Progenitor cell of endocrine pancreas (in vitro differentiated cells): ENCODE data around the gene BDH1. TPM values are rescaled to one million over a fixed set of nuclear protein-coding genes. Genes with fewer than 3 reads are reported as not detected.
"Not testable (repeated sequence)": the region's sequence is repeated elsewhere in the genome, so short reads cannot be mapped to it uniquely, and the experiment has no call there.

Source experiments
- DNase-seq: peaks from one replicate; pipeline ENCODE4 v3.0.0; 2021; ENCODE audit warnings: low spot score; ENCODE audit not compliant: unreplicated experiment
- H3K27ac Mint-ChIP-seq: 2 replicates; pipeline ENCODE4 v1.8.0; 2021; ENCODE audit warnings: mild to moderate bottlenecking, moderate library complexity, mixed read lengths
- H3K27me3 Mint-ChIP-seq: 2 replicates; pipeline ENCODE4 v1.8.0; 2021; ENCODE audit warnings: mixed read lengths
- H3K36me3 Mint-ChIP-seq: 2 replicates; pipeline ENCODE4 v1.8.0; 2022; ENCODE audit warnings: mixed read lengths; ENCODE audit not compliant: insufficient read depth
- H3K4me1 Mint-ChIP-seq: 2 replicates; pipeline ENCODE4 v1.8.0; 2021; ENCODE audit warnings: low read depth, mixed read lengths
- H3K4me3 Mint-ChIP-seq: 2 replicates; pipeline ENCODE4 v1.8.0; 2021; ENCODE audit warnings: low read depth, mild to moderate bottlenecking, moderate library complexity, mixed read lengths
- H3K9me3 Mint-ChIP-seq: 2 replicates; pipeline ENCODE4 v1.8.0; 2021; ENCODE audit warnings: low read depth, mixed read lengths
- total RNA-seq: library from RNA; stranded (reverse); gene quantifications from 2 replicates; pipeline ENCODE4 v1.2.1, GENCODE V29; 2021
- TF ChIP-seq, protein P1 (sequence below): fragments of 200-600 bp; sonication (generic); IDR thresholded peaks from one replicate; pipeline ENCODE4 v1.5.0; 2021; ENCODE audit warnings: antibody characterized with exemption, mild to moderate bottlenecking; ENCODE audit not compliant: unreplicated experiment

Gene BDH1
- total RNA-seq, 1 donor from 2014 or later: 41.9 TPM

DNA sequence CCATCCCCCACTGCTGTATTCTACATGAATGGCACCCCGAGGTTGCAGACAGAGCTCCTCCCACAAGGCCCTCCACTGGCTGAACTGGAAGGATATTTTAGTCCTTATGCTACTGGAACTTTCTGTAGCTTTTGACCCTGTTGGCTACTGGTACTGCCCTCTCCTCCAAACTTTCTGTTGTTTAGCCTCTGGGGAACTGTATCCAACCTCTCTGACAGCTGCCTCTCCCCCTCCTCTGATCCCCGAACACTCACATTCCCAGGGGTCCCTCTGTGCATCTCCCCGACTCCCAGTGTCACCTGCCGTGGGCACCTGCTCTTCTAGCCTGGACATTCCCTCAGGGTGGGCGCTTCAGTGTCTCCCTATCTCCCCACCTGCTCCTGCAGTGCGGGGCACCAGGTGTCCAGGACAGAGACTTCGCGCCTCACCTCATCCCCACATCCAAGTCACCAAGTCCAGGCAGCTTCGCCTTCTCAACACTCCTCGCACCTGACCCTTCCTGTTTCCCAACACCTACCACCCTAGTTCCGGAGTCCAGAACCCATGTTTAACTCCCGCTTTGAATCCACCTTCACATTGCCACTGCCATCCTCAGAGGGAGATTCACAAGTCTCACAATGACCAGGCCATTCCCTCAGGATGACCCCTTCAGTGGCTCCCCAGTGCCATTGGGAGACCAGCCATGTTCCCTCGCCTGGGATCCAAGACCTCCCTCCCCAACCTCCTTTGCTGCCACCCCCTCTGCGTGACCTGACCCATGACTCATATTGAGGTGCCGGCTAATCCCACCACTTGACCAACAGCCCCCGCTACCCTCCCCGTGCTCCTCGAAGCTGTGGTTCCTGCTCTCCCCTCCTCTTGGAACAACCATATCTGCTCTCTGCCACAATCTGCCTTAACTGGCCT is 34.2 kb downstream of the BDH1 start:
- H3K27me3 Mint-ChIP-seq: no peaks in the 10 kb centered on the region
- H3K4me1 Mint-ChIP-seq: peaks cover 38% of the 10 kb centered on the region
- TF ChIP-seq, protein P1, sequence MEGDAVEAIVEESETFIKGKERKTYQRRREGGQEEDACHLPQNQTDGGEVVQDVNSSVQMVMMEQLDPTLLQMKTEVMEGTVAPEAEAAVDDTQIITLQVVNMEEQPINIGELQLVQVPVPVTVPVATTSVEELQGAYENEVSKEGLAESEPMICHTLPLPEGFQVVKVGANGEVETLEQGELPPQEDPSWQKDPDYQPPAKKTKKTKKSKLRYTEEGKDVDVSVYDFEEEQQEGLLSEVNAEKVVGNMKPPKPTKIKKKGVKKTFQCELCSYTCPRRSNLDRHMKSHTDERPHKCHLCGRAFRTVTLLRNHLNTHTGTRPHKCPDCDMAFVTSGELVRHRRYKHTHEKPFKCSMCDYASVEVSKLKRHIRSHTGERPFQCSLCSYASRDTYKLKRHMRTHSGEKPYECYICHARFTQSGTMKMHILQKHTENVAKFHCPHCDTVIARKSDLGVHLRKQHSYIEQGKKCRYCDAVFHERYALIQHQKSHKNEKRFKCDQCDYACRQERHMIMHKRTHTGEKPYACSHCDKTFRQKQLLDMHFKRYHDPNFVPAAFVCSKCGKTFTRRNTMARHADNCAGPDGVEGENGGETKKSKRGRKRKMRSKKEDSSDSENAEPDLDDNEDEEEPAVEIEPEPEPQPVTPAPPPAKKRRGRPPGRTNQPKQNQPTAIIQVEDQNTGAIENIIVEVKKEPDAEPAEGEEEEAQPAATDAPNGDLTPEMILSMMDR: no peak
- no peak for DNase-seq
- H3K36me3 Mint-ChIP-seq: peaks cover 3% of the 10 kb centered on the region
- H3K4me3 Mint-ChIP-seq: peak overlapping the region; percentile 5
- H3K9me3 Mint-ChIP-seq: no peaks in the 10 kb centered on the region
- H3K27ac Mint-ChIP-seq: peak overlapping the region; percentile 92

DNA sequence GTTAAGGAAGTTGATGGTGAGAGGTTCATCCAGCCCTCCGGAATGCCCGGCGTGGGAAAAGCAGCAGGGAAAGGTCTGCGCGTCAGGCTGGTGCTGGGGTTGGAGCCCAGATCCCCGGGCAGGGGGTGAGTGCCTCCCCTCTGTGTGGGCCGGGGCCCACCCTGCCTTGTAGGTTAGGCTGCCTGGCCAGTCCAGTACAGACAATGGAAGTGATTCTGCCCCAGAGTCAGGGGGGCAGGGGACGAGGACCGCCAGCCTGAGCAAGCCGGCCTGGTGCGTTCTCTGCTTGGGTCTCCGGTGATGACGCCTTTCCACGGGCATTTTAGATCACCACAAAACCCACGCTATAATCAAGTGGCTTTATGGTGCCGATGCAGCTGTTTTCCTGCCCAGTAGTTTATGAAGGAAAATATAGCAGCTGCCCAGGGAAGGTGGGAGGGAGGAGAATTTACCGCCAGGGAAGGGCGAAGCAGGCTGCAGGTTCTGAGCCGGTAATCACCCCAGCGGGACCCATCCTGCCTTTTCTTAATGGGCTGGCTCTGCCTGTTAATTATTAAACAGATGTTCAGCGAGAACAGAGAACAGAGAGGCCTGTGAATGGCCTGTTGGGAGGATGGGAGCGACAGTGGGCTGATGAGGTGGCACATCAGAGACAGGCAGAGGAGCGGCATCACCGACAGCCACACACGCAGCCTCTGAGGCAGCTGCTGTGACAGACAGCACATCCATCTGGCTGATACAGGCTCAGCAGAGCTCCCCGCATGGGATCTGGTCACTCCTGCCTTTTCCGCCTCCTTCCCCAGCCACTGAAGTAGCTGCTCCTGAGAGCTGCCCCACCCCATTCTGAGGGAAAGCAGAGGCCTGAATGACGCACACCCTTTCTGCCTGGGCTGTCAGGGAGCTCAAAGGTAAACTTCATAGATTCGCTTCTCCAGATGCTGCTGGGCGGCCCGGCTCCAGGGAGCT is 35.2 kb downstream of the BDH1 start:
- H3K36me3 Mint-ChIP-seq: peaks cover 3% of the 10 kb centered on the region
- no peaks in the 10 kb centered on the region for H3K9me3 Mint-ChIP-seq
- no peaks in the 10 kb centered on the region for H3K27me3 Mint-ChIP-seq
- peaks cover 40% of the 10 kb centered on the region for H3K4me1 Mint-ChIP-seq
- H3K4me3 Mint-ChIP-seq: peak overlapping the region; percentile 29
- TF ChIP-seq, protein P1: no peak
- H3K27ac Mint-ChIP-seq: peak overlapping the region; percentile 92
- DNase-seq: no peak

DNA sequence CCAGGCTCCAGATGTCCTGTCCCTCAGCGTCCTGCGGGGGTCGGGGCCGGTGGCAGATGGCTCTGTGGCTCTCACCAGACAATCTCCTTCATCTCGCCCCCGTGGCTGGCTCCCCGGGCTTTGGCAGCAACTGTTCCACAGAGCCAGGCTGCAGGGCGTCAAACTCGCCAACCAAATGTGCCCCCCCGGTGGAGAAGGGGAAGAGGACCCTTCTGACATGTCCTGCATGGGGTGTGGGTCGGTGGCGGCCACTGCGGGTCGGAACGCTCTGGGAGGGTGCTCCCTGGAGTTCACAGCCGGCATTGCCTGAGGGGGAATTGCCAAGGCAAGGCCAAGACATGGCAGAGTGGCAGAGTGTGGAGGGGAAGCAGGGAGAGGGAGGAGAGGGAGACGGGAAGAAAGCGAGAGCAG is 36.0 kb downstream of the BDH1 start:
- TF ChIP-seq, protein P1: no peak
- Mint-ChIP-seq H3K36me3 (peaks cover 3% of the 10 kb centered on the region), H3K4me3 (no peak overlapping the region), H3K27ac (peak overlapping the region; percentile 27), H3K4me1 (peaks cover 40% of the 10 kb centered on the region), H3K27me3 (no peaks in the 10 kb centered on the region), H3K9me3 (no peaks in the 10 kb centered on the region)
- no peak for DNase-seq

DNA sequence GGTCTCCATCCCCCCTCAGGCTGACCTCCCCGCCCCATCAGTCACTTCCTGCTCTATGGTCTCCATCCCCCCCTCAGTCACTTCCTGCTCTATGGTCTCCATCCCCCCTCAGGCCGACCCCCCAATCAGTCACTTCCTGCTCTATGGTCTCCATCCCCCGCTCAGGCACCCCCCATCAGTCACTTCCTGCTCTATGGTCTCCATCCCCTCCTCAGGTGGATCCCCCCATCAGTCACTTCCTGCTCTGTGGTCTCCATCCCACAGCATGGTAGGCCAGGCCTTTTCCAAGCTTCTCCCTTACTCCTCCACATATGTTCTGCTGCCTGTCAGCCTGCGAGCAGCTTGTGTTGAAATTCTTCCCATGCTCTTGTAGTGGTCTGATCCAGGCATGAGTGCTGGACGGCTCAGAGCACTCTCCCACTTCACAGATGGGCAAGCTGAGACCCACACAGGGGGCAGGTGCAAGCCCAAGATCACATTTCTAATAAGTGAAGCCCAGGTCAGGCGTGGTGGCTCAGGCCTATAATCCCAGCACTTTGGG is 36.8 kb downstream of the BDH1 start:
- no peaks in the 10 kb centered on the region for H3K9me3 Mint-ChIP-seq
- peaks cover 1% of the 10 kb centered on the region for H3K36me3 Mint-ChIP-seq
- H3K4me1 Mint-ChIP-seq: peaks cover 40% of the 10 kb centered on the region
- H3K27me3 Mint-ChIP-seq: no peaks in the 10 kb centered on the region
- no peak overlapping the region for H3K27ac Mint-ChIP-seq
- no peak overlapping the region for H3K4me3 Mint-ChIP-seq
- TF ChIP-seq, protein P1: no peak
- no peak for DNase-seq

DNA sequence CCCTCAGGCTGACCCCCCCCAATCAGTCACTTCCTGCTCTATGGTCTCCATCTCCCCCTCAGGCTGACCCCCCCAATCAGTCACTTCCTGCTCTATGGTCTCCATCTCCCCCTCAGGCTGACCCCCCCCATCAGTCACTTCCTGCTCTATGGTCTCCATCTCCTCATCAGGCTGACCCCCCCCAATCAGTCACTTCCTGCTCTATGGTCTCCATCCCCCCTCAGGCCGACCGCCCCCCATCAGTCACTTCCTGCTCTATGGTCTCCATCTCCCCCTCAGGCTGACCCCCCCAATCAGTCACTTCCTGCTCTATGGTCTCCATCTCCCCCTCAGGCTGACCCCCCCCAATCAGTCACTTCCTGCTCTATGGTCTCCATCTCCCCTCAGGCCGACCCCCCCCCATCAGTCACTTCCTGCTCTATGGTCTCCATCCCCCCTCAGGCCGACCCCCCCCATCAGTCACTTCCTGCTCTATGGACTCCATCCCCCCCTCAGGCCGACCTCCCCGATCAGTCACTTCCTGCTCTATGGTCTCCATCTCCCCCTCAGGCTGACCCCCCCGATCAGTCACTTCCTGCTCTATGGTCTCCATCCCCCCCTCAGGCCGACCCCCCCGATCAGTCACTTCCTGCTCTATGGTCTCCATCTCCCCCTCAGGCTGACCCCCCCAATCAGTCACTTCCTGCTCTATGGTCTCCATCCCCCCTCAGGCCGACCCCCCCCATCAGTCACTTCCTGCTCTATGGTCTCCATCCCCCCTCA is 37.7 kb downstream of the BDH1 start:
- H3K4me1 Mint-ChIP-seq: peaks cover 33% of the 10 kb centered on the region
- H3K36me3 Mint-ChIP-seq, H3K27ac Mint-ChIP-seq, DNase-seq, H3K27me3 Mint-ChIP-seq, H3K4me3 Mint-ChIP-seq, H3K9me3 Mint-ChIP-seq: not testable (repeated sequence)

DNA sequence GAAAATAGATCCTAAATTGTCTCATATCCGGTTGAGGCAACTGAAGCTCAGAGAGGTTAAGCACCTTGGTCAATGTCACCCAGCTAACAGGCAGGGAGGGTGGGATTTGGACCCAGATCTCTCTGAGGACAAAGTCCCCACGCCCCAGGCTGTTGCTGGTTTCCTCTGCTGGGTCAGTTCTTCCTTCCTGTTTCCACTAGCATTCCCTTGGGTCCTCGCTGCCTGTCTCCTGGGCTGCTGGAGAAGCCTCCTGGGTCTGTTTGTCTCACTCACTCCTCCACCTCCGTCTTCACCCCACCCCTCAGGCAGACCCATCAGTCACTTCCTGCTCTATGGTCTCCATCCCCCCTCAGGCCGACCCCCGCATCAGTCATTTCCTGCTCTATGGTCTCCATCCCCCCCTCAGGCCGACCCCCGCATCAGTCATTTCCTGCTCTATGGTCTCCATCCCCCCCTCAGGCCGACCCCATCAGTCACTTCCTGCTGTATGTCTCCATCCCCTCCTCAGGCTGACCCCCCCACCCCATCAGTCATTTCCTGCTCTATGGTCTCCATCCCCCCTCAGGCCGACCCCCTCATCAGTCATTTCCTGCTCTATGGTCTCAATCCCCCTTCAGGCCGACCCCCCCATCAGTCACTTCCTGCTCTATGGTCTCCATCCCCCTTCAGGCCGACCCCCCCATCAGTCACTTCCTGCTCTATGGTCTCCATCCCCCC is 38.7 kb downstream of the BDH1 start:
- not testable (repeated sequence) for H3K27ac Mint-ChIP-seq, H3K9me3 Mint-ChIP-seq, H3K36me3 Mint-ChIP-seq, H3K4me3 Mint-ChIP-seq, DNase-seq, H3K27me3 Mint-ChIP-seq
- H3K4me1 Mint-ChIP-seq: peaks cover 27% of the 10 kb centered on the region
